Activated CD8-positive, alpha-beta T cell treated with anti-CD3 and anti-CD28 coated beads for 36 hours (primary cell): ENCODE data around the gene IRAK3. TPM values are rescaled to one million over a fixed set of nuclear protein-coding genes. Genes with fewer than 3 reads are reported as not detected.
"Not testable (repeated sequence)": the region's sequence is repeated elsewhere in the genome, so short reads cannot be mapped to it uniquely, and the experiment has no call there.

ENCODE experiments used
- ATAC-seq: fragments of 200-7000 bp; cut with Tn5 transposase; one replicate; pipeline ENCODE4 v1.10.0; 2021; ENCODE audit warnings: mild to moderate bottlenecking, moderate library complexity
- CTCF ChIA-PET: fragments of 350-600 bp; sonication (Branson Sonifier 250); formaldehyde crosslinking; loops from one replicate; lab custom pipeline; 2021; ENCODE audit warnings: antibody characterized with exemption; lab: Charles Lee
- POLR2A ChIA-PET: fragments of 350-600 bp; sonication (Branson Sonifier 250); formaldehyde crosslinking; loops from one replicate; lab custom pipeline; 2021; ENCODE audit warnings: antibody characterized with exemption; lab: Charles Lee
- DNase-seq: peaks from one replicate; pipeline ENCODE4 v3.0.0-alpha.2; 2020
- H3K27ac Mint-ChIP-seq: one replicate; pipeline ENCODE4 v1.8.0; 2021; ENCODE audit warnings: mild to moderate bottlenecking, mixed read lengths
- H3K27me3 Mint-ChIP-seq: one replicate; pipeline ENCODE4 v1.8.0; 2021; ENCODE audit warnings: mixed read lengths
- H3K36me3 Mint-ChIP-seq: one replicate; pipeline ENCODE4 v1.8.0; 2021; ENCODE audit warnings: low read depth, mixed read lengths
- H3K4me1 Mint-ChIP-seq: one replicate; pipeline ENCODE4 v1.8.0; 2021; ENCODE audit warnings: low read depth, mixed read lengths
- H3K4me3 Mint-ChIP-seq: one replicate; pipeline ENCODE4 v1.8.0; 2021; ENCODE audit warnings: mild to moderate bottlenecking, moderate library complexity, mixed read lengths
- H3K9me3 Mint-ChIP-seq: one replicate; pipeline ENCODE4 v1.8.0; 2021; ENCODE audit warnings: mixed read lengths
- intact Hi-C: fragments of 100-400 bp; cut with micrococcal nuclease; formaldehyde crosslinking; loops from one replicate; pipeline ENCODE4 v1.10.0; 2022
- total RNA-seq, 2 experiments: library from RNA; stranded (reverse); gene quantifications; one replicate each; pipeline ENCODE4 v1.2.3, GENCODE V29; 2021
- TF ChIP-seq, protein P1 (sequence below): fragments of 200-600 bp; IDR thresholded peaks from one replicate; pipeline ENCODE4 v1.8.0; 2022; ENCODE audit warnings: antibody characterized with exemption, mild to moderate bottlenecking

IRAK3 gene
- total RNA-seq, 2 experiments from 2014 or later, result 0.31 to 0.34 TPM

DNA sequence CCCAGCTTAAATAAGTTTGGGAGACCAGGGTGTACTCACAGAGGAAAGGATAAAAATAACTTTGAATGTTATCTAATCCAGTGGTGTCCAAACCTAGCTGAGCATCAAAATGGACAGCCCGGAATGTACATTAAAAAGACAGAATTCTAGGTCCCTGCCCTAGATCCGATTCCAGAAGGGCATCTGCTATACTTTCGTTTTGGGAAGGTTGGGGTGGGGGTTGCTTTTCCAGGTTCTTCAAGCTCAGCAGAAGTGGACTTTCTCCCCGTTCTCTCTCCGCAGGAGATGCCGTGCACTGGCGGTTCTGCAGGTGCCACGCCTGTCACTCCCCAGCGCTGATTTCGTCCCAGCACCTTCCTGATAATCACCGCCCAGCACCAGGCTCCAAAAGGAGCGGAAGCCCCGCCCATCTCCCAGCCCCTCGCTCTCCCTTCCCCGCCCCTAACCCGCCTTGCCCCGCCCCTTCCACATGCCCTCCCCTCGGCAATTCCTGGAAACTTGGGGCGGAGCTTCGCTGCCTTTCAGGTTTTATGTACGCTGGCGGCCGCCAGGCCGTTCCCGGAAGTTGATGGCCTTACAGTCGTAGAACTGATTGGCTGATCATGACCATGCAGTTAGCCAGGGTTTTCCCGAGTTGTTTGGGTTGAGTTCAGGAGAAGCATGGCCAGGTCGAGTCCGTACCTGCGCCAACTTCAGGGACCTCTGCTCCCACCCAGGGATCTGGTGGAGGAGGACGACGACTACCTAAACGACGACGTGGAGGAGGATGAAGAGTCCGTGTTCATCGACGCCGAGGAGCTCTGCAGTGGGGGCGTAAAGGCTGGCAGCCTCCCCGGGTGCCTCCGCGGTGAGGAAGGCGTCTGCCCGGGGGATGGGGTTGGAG, 113.2 kb downstream of the IRAK3 start, which contains the start of gene HELB:
HELB (plus strand) TSS at position 550 of the 883 bp plus-strand sequence; CDS start at position 661, 111 bp downstream.
- Mint-ChIP-seq H3K4me3 (peak within 1 kb of the TSS; percentile 100), H3K9me3 (no peaks in the 10 kb centered on the region), H3K4me1 (peaks cover 38% of the 10 kb centered on the region), H3K27me3 (no peaks in the 10 kb centered on the region), H3K36me3 (peaks cover 30% of the 10 kb centered on the region), H3K27ac (peak within 1 kb of the TSS; percentile 100)
- POLR2A ChIA-PET, result interaction anchor here (0.7 to 2.6 kb wide), 13 partner anchors 7 to 1529 kb away, joined by 3 to 13 read pairs (median 6); partner anchors contain the start of genes LLPH and TMBIM4
- DNase-seq, result peak; percentile 99
- CTCF ChIA-PET, result interaction anchor here (0.6 to 3.0 kb wide), 5 partner anchors 8 to 32 kb away, joined by 3 to 12 read pairs (median 3); no protein-coding TSS in a partner anchor
- intact Hi-C loops, result loop anchor here (10.0 kb wide), 1 partner anchor 137 kb away; the partner anchor contains the start of gene TMBIM4
- TF ChIP-seq, protein P1, sequence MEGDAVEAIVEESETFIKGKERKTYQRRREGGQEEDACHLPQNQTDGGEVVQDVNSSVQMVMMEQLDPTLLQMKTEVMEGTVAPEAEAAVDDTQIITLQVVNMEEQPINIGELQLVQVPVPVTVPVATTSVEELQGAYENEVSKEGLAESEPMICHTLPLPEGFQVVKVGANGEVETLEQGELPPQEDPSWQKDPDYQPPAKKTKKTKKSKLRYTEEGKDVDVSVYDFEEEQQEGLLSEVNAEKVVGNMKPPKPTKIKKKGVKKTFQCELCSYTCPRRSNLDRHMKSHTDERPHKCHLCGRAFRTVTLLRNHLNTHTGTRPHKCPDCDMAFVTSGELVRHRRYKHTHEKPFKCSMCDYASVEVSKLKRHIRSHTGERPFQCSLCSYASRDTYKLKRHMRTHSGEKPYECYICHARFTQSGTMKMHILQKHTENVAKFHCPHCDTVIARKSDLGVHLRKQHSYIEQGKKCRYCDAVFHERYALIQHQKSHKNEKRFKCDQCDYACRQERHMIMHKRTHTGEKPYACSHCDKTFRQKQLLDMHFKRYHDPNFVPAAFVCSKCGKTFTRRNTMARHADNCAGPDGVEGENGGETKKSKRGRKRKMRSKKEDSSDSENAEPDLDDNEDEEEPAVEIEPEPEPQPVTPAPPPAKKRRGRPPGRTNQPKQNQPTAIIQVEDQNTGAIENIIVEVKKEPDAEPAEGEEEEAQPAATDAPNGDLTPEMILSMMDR, result no peak
- ATAC-seq, result peak; percentile 88

DNA sequence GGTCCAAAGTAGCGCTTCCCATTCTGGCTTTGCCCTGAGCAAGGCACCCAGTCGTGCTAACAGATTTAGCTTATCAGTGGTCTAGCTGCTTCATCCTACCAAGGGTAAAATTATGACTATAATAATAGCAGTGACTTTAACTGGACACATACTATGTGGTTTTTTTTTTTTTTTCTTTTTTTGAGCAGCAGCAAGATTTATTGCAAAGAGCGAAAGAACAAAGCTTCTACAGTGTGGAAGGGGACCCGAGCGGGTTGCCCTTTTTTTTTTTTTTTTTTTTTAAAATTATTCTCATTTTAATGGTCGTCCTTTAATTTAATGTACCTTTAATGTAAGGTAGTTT, 113.8 kb downstream of the IRAK3 start:
- POLR2A ChIA-PET, result interaction anchor here (0.9 to 2.6 kb wide), 12 partner anchors 8 to 172 kb away, joined by 3 to 13 read pairs (median 6); partner anchors contain the start of genes LLPH and TMBIM4
- H3K27me3 Mint-ChIP-seq, result no peaks in the 10 kb centered on the region
- ATAC-seq (no peak), DNase-seq (no peak)
- H3K36me3 Mint-ChIP-seq, result peaks cover 34% of the 10 kb centered on the region
- peak overlapping the region; percentile 100 for H3K4me3 Mint-ChIP-seq
- CTCF ChIA-PET, result interaction anchor here (0.6 to 3.0 kb wide), 5 partner anchors 9 to 33 kb away, joined by 3 to 12 read pairs (median 3); no protein-coding TSS in a partner anchor
- H3K4me1 Mint-ChIP-seq, result peaks cover 37% of the 10 kb centered on the region
- no peaks in the 10 kb centered on the region for H3K9me3 Mint-ChIP-seq
- intact Hi-C loops, result loop anchor here (10.0 kb wide), 1 partner anchor 138 kb away; the partner anchor contains the start of gene TMBIM4
- TF ChIP-seq, protein P1, result no peak
- peak overlapping the region; percentile 100 for H3K27ac Mint-ChIP-seq

DNA sequence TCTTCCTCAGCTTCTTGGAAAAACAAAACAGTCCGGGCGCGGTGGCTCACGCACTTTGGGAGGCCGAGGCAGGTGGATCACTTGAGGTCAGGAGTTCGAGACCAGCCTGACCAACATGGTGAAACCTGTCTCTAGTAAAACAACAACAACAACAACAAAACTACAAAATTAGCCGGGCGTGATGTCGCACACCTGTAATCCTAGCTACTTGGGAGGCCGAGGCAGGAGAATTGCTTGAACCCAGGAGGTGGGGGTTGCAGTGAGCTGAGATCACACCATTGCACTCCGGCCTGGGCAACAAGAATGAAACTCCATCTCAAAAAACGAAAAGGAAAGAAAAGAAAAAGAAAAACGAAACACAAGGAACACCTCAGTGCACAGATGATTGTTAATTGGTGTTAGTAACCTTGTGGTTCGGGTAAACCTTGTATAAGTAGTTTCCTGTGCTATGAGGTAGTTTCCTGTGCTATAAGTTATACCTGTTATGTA, 114.3 kb downstream of the IRAK3 start:
- H3K9me3 Mint-ChIP-seq, H3K27me3 Mint-ChIP-seq: not testable (repeated sequence)
- ChIA-PET POLR2A (interaction anchor here (0.7 to 2.6 kb wide), 11 partner anchors 8 to 469 kb away, joined by 3 to 13 read pairs (median 6); partner anchors contain the start of gene LLPH), CTCF (interaction anchor here (1.2 to 3.0 kb wide), 4 partner anchors 15 to 133 kb away, joined by 3 to 12 read pairs (median 4); partner anchors contain the start of gene TMBIM4)
- DNase-seq (peak; percentile 42), ATAC-seq (peak; percentile 59)
- intact Hi-C loops, result loop anchor here (10.0 kb wide), 1 partner anchor 139 kb away; the partner anchor contains the start of gene TMBIM4
- peak overlapping the region; percentile 100 for H3K27ac Mint-ChIP-seq
- peaks cover 39% of the 10 kb centered on the region for H3K36me3 Mint-ChIP-seq
- peak overlapping the region; percentile 100 for H3K4me3 Mint-ChIP-seq
- peaks cover 42% of the 10 kb centered on the region for H3K4me1 Mint-ChIP-seq

Other genes with a start within 250 kb of the IRAK3 start
- 10 to 100 TPM; 33.6 to 34.1 TPM for gene LLPH, start 58.5 kb upstream of the IRAK3 start, total RNA-seq
- gene TMBIM4, start 19.2 kb upstream of the IRAK3 start, total RNA-seq, result 10 to 100 TPM; 41.7 to 45.8 TPM
- gene HELB, start 113.3 kb downstream of the IRAK3 start, total RNA-seq, result 10 to 100 TPM; 16.1 to 16.2 TPM